GM23248 (cell line): ENCODE results near the gene FMN2. TPM values are rescaled to one million over a fixed set of nuclear protein-coding genes. Genes with fewer than 3 reads are reported as not detected.

Experiments used
- DNase-seq: peaks from one replicate; pipeline ENCODE4 v3.0.0-alpha.2; 2015
- H2AFZ ChIP-seq: fragments of 200-600 bp; sonication (generic); 2 replicates; pipeline ENCODE4 v1.6.1; 2016; ENCODE audit warnings: antibody characterized with exemption
- H3F3A ChIP-seq: fragments of 200-600 bp; sonication (generic); 2 replicates; pipeline ENCODE4 v1.6.1; 2016; ENCODE audit warnings: mild to moderate bottlenecking, antibody characterized with exemption, mixed run types; ENCODE audit not compliant: insufficient read depth
- H3K27ac ChIP-seq: fragments of 200-600 bp; sonication (generic); 2 replicates; pipeline ENCODE4 v1.5.1; 2016; ENCODE audit warnings: mild to moderate bottlenecking
- H3K27me3 ChIP-seq: fragments of 200-600 bp; sonication (generic); replicated peaks from 2 replicates; pipeline ENCODE4 v1.6.1; 2016; ENCODE audit warnings: mild to moderate bottlenecking; ENCODE audit not compliant: insufficient read depth
- H3K36me3 ChIP-seq: fragments of 200-600 bp; sonication (generic); 2 replicates; pipeline ENCODE4 v1.6.1; 2016; ENCODE audit warnings: low read depth, mild to moderate bottlenecking
- H3K4me1 ChIP-seq: fragments of 200-600 bp; sonication (generic); 2 replicates; pipeline ENCODE4 v1.6.1; 2016; ENCODE audit warnings: mild to moderate bottlenecking; ENCODE audit not compliant: insufficient read depth
- H3K4me2 ChIP-seq: fragments of 200-600 bp; sonication (generic); one replicate; pipeline ENCODE4 v1.6.1; 2016; ENCODE audit warnings: mild to moderate bottlenecking; ENCODE audit not compliant: unreplicated experiment
- H3K4me3 ChIP-seq: fragments of 200-600 bp; sonication (generic); 2 replicates; pipeline ENCODE4 v1.5.1; 2016; ENCODE audit warnings: mild to moderate bottlenecking
- H3K79me2 ChIP-seq: fragments of 200-600 bp; sonication (generic); 2 replicates; pipeline ENCODE4 v1.6.1; 2016; ENCODE audit warnings: mild to moderate bottlenecking; ENCODE audit not compliant: insufficient read depth
- H3K9ac ChIP-seq: fragments of 200-600 bp; sonication (generic); 2 replicates; pipeline ENCODE4 v1.6.1; 2016; ENCODE audit warnings: mild to moderate bottlenecking
- H3K9me2 ChIP-seq: fragments of 200-600 bp; sonication (generic); 2 replicates; pipeline ENCODE4 v1.6.1; 2016; ENCODE audit warnings: mixed run types, mild to moderate bottlenecking, moderate library complexity; ENCODE audit not compliant: insufficient read depth
- H3K9me3 ChIP-seq: fragments of 200-600 bp; sonication (generic); one replicate; pipeline ENCODE4 v1.6.1; 2017; ENCODE audit warnings: low read depth
- H4K20me1 ChIP-seq: fragments of 200-600 bp; sonication (generic); 2 replicates; pipeline ENCODE4 v1.6.0; 2016; ENCODE audit not compliant: insufficient read depth
- EZH2 ChIP-seq: fragments of 200-600 bp; sonication (generic); IDR thresholded peaks from 2 replicates; pipeline ENCODE4 v1.6.1; 2018; ENCODE audit warnings: antibody characterized with exemption, mild to moderate bottlenecking; ENCODE audit not compliant: insufficient read depth, poor library complexity, severe bottlenecking
- EZH2phosphoT487 ChIP-seq: fragments of 200-600 bp; sonication (generic); IDR thresholded peaks from 2 replicates; pipeline ENCODE4 v1.6.1; 2018; ENCODE audit warnings: antibody characterized with exemption, moderate library complexity, mild to moderate bottlenecking, low read depth; ENCODE audit not compliant: insufficient read depth
- WGBS, 2 experiments: methylation state at CpG; one replicate each; pipeline ENCODE4 v1.1.6; 2015 to 2017; ENCODE audit warnings: low lambda C conversion rate in 2 of 2, low coverage in 1 of 2; ENCODE audit errors: missing lambda C conversion rate in 2 of 2; 5-methylcytosine and 5-hydroxymethylcytosine counted together
- in situ Hi-C: fragments of 300-500 bp; cut with MboI; formaldehyde crosslinking; loops from 2 replicates; pipeline ENCODE4 v1.15.0; 2020
- polyA plus RNA-seq: library from polyadenylated mRNA; unstranded; fragments of >200 nt; fragmentation: Nextera tagmentation; extraction: Ambion mirVana; gene quantifications from 2 replicates; pipeline ENCODE4 v1.2.1, GENCODE V29; 2016
- total RNA-seq: library from RNA; depleted of rRNA; stranded (reverse); fragments of >200 nt; shearing (Covaris generic); gene quantifications from 2 replicates; pipeline ENCODE4 v1.2.3, GENCODE V29; 2014

FMN2 gene
- total and polyA plus RNA-seq, 2 experiments from 2014 or later: 78.2 to 114 TPM

- DNase-seq: no peak
- H3K4me3 ChIP-seq: no peak overlapping the region
- H3K27ac ChIP-seq: no peak overlapping the region
- no peak overlapping the region for H3K9ac ChIP-seq
- WGBS, 2 experiments: 99 to 100% methylated on average over 2 of the region's 2 CpGs
- H3F3A ChIP-seq: peaks cover 4% of the 10 kb centered on the region; the same call in 1 of the 2 replicates
- no peak for TF ChIP-seq EZH2phosphoT487
- TF ChIP-seq EZH2: no peak
- H3K4me2 ChIP-seq: no peak overlapping the region
- H3K4me1 ChIP-seq: no peaks in the 10 kb centered on the region
- in situ Hi-C loops: no loop called here
- no peaks in the 10 kb centered on the region for H3K9me2 ChIP-seq
- H3K9me3 ChIP-seq: no peaks in the 10 kb centered on the region
- H3K27me3 ChIP-seq: no peaks in the 10 kb centered on the region
- no peak overlapping the region for H2AFZ ChIP-seq
- H4K20me1 ChIP-seq: no peaks in the 10 kb centered on the region
- H3K36me3 ChIP-seq: peaks cover 24% of the 10 kb centered on the region
- H3K79me2 ChIP-seq: peaks cover 78% of the 10 kb centered on the region
Measured at GRCh38 chr1:240128366-240128765, 36.7 kb downstream of the FMN2 start.

DNA sequence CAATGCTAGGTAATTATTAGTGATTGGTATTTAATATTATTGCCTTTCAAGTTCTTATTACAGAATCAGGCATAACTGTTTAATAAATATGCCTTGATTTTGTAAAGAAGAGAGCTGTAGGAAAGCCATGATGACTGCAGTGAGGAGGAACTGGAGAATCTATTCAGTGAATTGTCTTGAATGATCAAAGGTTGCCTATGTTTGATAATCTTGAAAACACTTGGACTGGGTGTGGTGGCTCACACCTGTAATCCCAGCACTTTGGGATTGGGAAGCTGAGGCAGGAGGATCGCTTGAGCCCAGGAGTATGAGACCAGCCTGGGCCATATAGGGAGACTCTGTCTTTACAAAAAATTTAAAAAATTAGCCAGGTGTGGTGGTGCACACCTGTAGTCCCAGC is 42.4 kb downstream of the FMN2 start:
- in situ Hi-C loops: no loop called here
- H3K9me2 ChIP-seq: no peaks in the 10 kb centered on the region
- no peaks in the 10 kb centered on the region for H4K20me1 ChIP-seq
- no peak overlapping the region for H3K27ac ChIP-seq
- H3K27me3 ChIP-seq: no peaks in the 10 kb centered on the region
- H3K4me1 ChIP-seq: peaks cover 25% of the 10 kb centered on the region
- 89 to 91% methylated on average over 1 of the region's 1 CpG for WGBS, 2 experiments
- no peak overlapping the region for H3K4me2 ChIP-seq
- no peaks in the 10 kb centered on the region for H3K36me3 ChIP-seq
- H3K79me2 ChIP-seq: peaks cover 86% of the 10 kb centered on the region
- H3K9ac ChIP-seq: no peak overlapping the region
- TF ChIP-seq EZH2 (no peak), EZH2phosphoT487 (no peak)
- peaks cover 15% of the 10 kb centered on the region; the same call in 1 of the 2 replicates for H3F3A ChIP-seq
- DNase-seq: no peak
- no peak overlapping the region for H2AFZ ChIP-seq
- H3K4me3 ChIP-seq: no peak overlapping the region
- no peaks in the 10 kb centered on the region for H3K9me3 ChIP-seq

DNA sequence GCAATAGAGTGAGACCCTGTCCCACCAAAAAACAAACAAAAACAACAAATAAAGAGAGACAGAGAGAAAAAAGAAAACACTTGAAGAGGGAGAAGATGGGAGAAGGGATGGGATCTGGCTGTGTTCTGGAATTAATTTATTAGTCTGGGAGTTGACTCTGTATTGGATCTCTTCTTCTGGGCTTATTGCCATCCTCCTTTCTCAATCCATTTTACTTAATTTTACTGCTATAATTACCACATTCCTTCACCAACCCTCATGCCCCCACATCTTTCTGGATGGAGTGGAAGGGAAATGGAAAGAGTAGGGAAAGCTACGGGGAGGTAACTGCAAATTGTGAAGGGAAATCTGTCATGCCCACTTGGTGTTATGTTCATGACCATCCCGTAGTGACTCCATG is 42.9 kb downstream of the FMN2 start:
- peak; percentile 26 for DNase-seq
- 6 to 13% methylated on average over 2 of the region's 2 CpGs for WGBS, 2 experiments
- peaks cover 25% of the 10 kb centered on the region for H3K4me1 ChIP-seq
- H4K20me1 ChIP-seq: no peaks in the 10 kb centered on the region
- H3F3A ChIP-seq: peaks cover 15% of the 10 kb centered on the region; the same call in 1 of the 2 replicates
- in situ Hi-C loops: no loop called here
- no peaks in the 10 kb centered on the region for H3K27me3 ChIP-seq
- no peaks in the 10 kb centered on the region for H3K9me2 ChIP-seq
- no peaks in the 10 kb centered on the region for H3K36me3 ChIP-seq
- TF ChIP-seq EZH2 (no peak), EZH2phosphoT487 (no peak)
- no peaks in the 10 kb centered on the region for H3K9me3 ChIP-seq
- peaks cover 89% of the 10 kb centered on the region for H3K79me2 ChIP-seq
- H3K4me2 ChIP-seq: no peak overlapping the region
- H3K27ac ChIP-seq: no peak overlapping the region
- no peak overlapping the region for H3K9ac ChIP-seq
- no peak overlapping the region for H2AFZ ChIP-seq
- no peak overlapping the region for H3K4me3 ChIP-seq

DNA sequence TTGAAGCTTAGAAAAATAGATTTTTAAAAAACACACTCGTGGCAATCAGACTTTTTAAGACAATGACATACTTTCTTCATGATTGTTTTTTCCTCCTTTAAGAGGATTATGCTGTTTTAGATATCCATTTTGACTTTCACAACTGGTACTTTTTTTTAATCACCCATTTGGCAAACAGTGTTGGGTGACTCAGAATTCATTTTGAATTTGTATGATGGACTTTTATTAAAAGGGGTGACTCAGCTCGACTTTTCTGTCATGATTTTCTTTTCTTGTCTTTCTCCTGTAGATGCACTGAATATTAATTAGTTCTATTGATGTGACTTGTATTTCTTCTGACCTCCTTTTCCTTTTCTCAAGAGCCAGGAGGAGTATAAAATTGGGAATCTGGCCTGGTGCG is 44.7 kb downstream of the FMN2 start:
- peaks cover 80% of the 10 kb centered on the region for H3K79me2 ChIP-seq
- 0 out of 2 replicates have a peak, but pooled peaks cover 7% of the 10 kb centered on the region for H3K36me3 ChIP-seq
- H3K27ac ChIP-seq: no peak overlapping the region
- TF ChIP-seq EZH2 (no peak), EZH2phosphoT487 (no peak)
- 74 to 83% methylated on average over 3 of the region's 3 CpGs for WGBS, 2 experiments
- in situ Hi-C loops: no loop called here
- H3K27me3 ChIP-seq: no peaks in the 10 kb centered on the region
- no peaks in the 10 kb centered on the region for H3K9me2 ChIP-seq
- H3F3A ChIP-seq: peaks cover 15% of the 10 kb centered on the region; the same call in 1 of the 2 replicates
- no peaks in the 10 kb centered on the region for H4K20me1 ChIP-seq
- H3K9me3 ChIP-seq: no peaks in the 10 kb centered on the region
- H3K4me3 ChIP-seq: no peak overlapping the region
- H3K4me2 ChIP-seq: no peak overlapping the region
- DNase-seq: peak; percentile 62
- no peak overlapping the region for H3K9ac ChIP-seq
- H3K4me1 ChIP-seq: peaks cover 25% of the 10 kb centered on the region
- H2AFZ ChIP-seq: no peak overlapping the region

DNA sequence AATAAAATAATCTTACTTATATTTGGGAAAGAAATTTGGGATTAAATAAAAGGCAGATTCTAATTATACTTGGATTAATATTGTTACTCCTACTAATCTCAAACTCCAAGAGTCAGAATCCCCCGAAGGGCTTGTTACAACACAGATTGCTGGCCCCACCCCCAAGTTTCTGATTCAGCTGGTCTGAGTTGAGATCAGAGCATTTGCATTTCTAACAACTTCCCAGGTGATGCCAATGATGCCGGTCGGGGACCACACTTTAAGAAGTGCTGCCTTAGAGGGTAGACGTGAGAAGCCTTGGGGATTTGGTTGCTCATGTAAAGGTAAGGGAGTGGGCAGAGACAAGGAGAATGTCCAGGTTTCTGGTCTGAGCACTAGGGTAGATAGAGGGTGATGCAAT is 47.2 kb downstream of the FMN2 start:
- in situ Hi-C loops: no loop called here
- Histone ChIP-seq H2AFZ (no peak overlapping the region), H3K36me3 (0 out of 2 replicates have a peak, but pooled peaks cover 15% of the 10 kb centered on the region), H3F3A (peaks cover 11% of the 10 kb centered on the region; the same call in 1 of the 2 replicates), H3K9me3 (no peaks in the 10 kb centered on the region), H3K27me3 (no peaks in the 10 kb centered on the region), H3K9me2 (no peaks in the 10 kb centered on the region), H3K4me2 (no peak overlapping the region), H3K4me3 (no peak overlapping the region), H3K4me1 (peaks cover 25% of the 10 kb centered on the region), H3K27ac (no peak overlapping the region), H3K9ac (no peak overlapping the region), H3K79me2 (peaks cover 61% of the 10 kb centered on the region), H4K20me1 (no peaks in the 10 kb centered on the region)
- no peak for DNase-seq
- no peak for TF ChIP-seq EZH2
- no peak for TF ChIP-seq EZH2phosphoT487
- WGBS, 2 experiments: 50 to 55% methylated on average over 4 of the region's 4 CpGs
